ENCODE results near the gene CMC1.

CMC1 gene

GRCh38 chr3:28308196-28308595, 66.8 kb downstream of the CMC1 start:
- no peak for DNase-seq

GRCh38 chr3:28315711-28316110, 74.3 kb downstream of the CMC1 start:
- DNase-seq: no peak

- no peak for DNase-seq
Measured at GRCh38 chr3:28316226-28316625, 74.8 kb downstream of the CMC1 start.

- DNase-seq: no peak
Measured at GRCh38 chr3:28317438-28318022, 76.1 kb downstream of the CMC1 start.

GRCh38 chr3:28320981-28321380, 79.6 kb downstream of the CMC1 start:
- no peak for DNase-seq

GRCh38 chr3:28322464-28322863, 81.0 kb downstream of the CMC1 start:
- no peak for DNase-seq

GRCh38 chr3:28326458-28326926, 85.1 kb downstream of the CMC1 start:
- DNase-seq: no peak

- no peak for DNase-seq
Measured at GRCh38 chr3:28328188-28329151, 87.1 kb downstream of the CMC1 start.

GRCh38 chr3:28334552-28334951, 93.1 kb downstream of the CMC1 start:
- DNase-seq: no peak

- no peak for DNase-seq
Measured at GRCh38 chr3:28335246-28335645, 93.8 kb downstream of the CMC1 start.

- no peak for DNase-seq
Measured at GRCh38 chr3:28337230-28337629, 95.8 kb downstream of the CMC1 start.

GRCh38 chr3:28343144-28343543, 101.7 kb downstream of the CMC1 start:
- no peak for DNase-seq

GRCh38 chr3:28345690-28346089, 104.3 kb downstream of the CMC1 start:
- no peak for DNase-seq

- DNase-seq: no peak
Measured at GRCh38 chr3:28347374-28348264, 106.2 kb downstream of the CMC1 start.

GRCh38 chr3:28348265-28348628, 106.8 kb downstream of the CMC1 start:
- no peak for DNase-seq

GRCh38 chr3:28348629-28349468, 107.4 kb downstream of the CMC1 start, which contains the start of the genes AZI2 and ZCWPW2:
AZI2 (minus strand) TSS chr3:28348824; CDS start chr3:28340617, 8,207 bp downstream.
ZCWPW2 (plus strand) TSS chr3:28348721; CDS start chr3:28413069, 64,348 bp downstream.
- DNase-seq: peak; percentile 54

GRCh38 chr3:28349469-28350000, 108.1 kb downstream of the CMC1 start:
- no peak for DNase-seq

All from NCI-H187 treated with DMSO at 0.1 percent for 48 hours (cell line).